Activated T-helper 1 cell treated with anti-CD3 and anti-CD28 coated beads, Interleukin-12 subunit alpha, Interleukin-12 subunit beta, Interleukin-2, Interleukin-4 antibody, amounts not matched to agents 30 ng/mL and 10 ng/mL and 1 ng/mL, durations not matched to agents 14 hours and 24 hours and 36 hours (primary cell): ENCODE data around the gene FYN. TPM values are rescaled to one million over a fixed set of nuclear protein-coding genes. Genes with fewer than 3 reads are reported as not detected.

ENCODE experiments used
- DNase-seq: peaks from one replicate; pipeline ENCODE4 v3.0.0; 2021; ENCODE audit warnings: low spot score
- H3K27ac Mint-ChIP-seq: one replicate; pipeline ENCODE4 v1.8.0; 2021; ENCODE audit warnings: mild to moderate bottlenecking, mixed read lengths
- H3K27me3 Mint-ChIP-seq: one replicate; pipeline ENCODE4 v1.8.0; 2022; ENCODE audit warnings: mild to moderate bottlenecking, moderate library complexity, mixed read lengths; ENCODE audit not compliant: insufficient read depth
- H3K36me3 Mint-ChIP-seq: one replicate; pipeline ENCODE4 v1.8.0; 2021; ENCODE audit warnings: low read depth, mixed read lengths
- H3K4me1 Mint-ChIP-seq: one replicate; pipeline ENCODE4 v1.8.0; 2021; ENCODE audit warnings: low read depth, mixed read lengths
- H3K4me3 Mint-ChIP-seq: one replicate; pipeline ENCODE4 v1.8.0; 2021; ENCODE audit warnings: mild to moderate bottlenecking, moderate library complexity, mixed read lengths
- H3K9me3 Mint-ChIP-seq: one replicate; pipeline ENCODE4 v1.8.0; 2021; ENCODE audit warnings: mixed read lengths
- intact Hi-C: fragments of 100-400 bp; cut with micrococcal nuclease; formaldehyde crosslinking; loops from one replicate; pipeline ENCODE4 v1.15.1; 2024
- total RNA-seq: library from RNA; stranded (reverse); gene quantifications from 2 replicates; pipeline ENCODE4 v1.2.3, GENCODE V29; 2022

FYN gene
- total RNA-seq, 1 donor from 2014 or later = 347 TPM

DNA sequence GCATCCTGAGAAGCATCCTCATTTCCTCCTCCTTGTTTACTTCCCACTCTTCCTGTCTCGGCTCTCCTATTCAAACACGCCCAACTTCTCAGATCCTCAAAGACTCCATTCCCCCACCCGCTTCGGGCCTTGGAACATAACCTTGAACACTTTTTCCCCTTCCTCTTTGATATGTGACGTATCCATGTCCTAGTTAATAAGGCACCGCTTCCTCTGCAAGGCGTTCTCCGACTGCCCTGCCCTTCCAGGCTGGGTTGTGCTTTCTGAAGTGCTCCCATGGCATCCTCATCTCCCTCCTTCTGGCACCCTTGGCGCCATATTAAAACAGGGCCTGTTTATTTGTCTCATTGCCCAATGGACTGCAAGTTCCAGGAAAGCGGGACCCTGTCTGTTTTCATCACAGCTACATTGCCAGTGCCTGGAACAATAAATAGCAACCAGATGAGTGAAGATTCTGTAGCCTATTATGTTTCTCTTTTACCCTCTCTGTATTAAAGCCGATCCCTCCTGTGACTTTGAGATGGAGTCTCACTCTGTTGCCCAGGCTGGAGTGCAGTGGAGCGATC lies 152.2 kb downstream of the FYN start:
- intact Hi-C loops = loop anchor here (2.0 kb wide), 1 partner anchor 150 kb away; no protein-coding TSS in a partner anchor
- no peaks in the 10 kb centered on the region for H3K27me3 Mint-ChIP-seq
- peaks cover 73% of the 10 kb centered on the region for H3K4me1 Mint-ChIP-seq
- peaks cover 54% of the 10 kb centered on the region for H3K36me3 Mint-ChIP-seq
- no peaks in the 10 kb centered on the region for H3K9me3 Mint-ChIP-seq
- no peak overlapping the region for H3K4me3 Mint-ChIP-seq
- peak overlapping the region; percentile 14 for H3K27ac Mint-ChIP-seq
- no peak for DNase-seq

- H3K36me3 Mint-ChIP-seq = peaks cover 59% of the 10 kb centered on the region
- intact Hi-C loops = no loop called here
- H3K4me1 Mint-ChIP-seq = peaks cover 73% of the 10 kb centered on the region
- H3K27me3 Mint-ChIP-seq = no peaks in the 10 kb centered on the region
- no peak for DNase-seq
- H3K4me3 Mint-ChIP-seq = no peak overlapping the region
- peak overlapping the region; percentile 5 for H3K27ac Mint-ChIP-seq
- H3K9me3 Mint-ChIP-seq = no peaks in the 10 kb centered on the region
Observed at GRCh38 chr6:111718990-111719389, 154.3 kb downstream of the FYN start.

GRCh38 chr6:111718326-111718725 lies 154.9 kb downstream of the FYN start:
- Mint-ChIP-seq H3K4me3 (no peak overlapping the region), H3K9me3 (no peaks in the 10 kb centered on the region), H3K27ac (no peak overlapping the region), H3K27me3 (no peaks in the 10 kb centered on the region), H3K36me3 (peaks cover 66% of the 10 kb centered on the region), H3K4me1 (peaks cover 79% of the 10 kb centered on the region)
- no peak for DNase-seq
- intact Hi-C loops = no loop called here

DNA sequence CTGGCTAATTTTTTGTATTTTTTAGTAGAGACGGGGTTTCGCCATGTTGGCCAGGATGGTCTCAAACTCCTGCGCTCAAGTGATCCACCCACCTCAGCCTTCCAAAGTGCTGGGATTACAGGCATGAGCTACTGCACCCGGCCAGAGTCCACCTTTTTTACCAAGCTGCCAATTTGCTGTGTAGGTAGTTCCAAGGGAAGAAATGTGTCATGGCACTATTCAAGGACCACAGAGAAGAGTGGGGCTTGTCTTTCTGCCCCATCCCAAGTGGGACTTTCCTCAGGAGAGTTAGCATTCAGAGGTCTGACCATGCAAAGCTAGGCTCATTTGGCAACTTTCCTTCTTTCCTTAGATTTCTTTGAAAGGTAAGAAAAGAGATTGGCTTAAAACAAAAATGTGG lies 155.6 kb downstream of the FYN start:
- Mint-ChIP-seq H3K27me3 (no peaks in the 10 kb centered on the region), H3K9me3 (no peaks in the 10 kb centered on the region), H3K36me3 (peaks cover 73% of the 10 kb centered on the region), H3K4me3 (no peak overlapping the region), H3K4me1 (peaks cover 84% of the 10 kb centered on the region), H3K27ac (peak overlapping the region; percentile 18)
- intact Hi-C loops = no loop called here
- DNase-seq = no peak

DNA sequence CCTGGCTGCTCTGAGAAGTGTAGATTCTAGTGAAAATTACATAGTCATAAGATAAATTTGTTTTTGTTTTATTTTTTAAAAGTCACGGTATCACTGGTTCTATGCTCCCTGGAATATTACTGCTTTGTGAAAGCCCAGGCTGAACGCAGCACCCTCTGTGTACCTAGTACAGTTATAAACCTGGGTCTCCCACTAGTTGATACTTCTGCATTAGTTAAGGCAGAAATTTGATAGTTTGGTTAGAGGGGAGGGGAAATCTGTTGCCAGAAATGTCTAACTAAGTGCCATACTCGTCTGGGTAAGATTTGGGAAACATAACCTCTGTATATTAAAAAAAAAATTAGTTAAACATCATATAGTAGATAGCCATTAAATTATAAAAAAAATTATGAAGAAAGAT lies 156.9 kb downstream of the FYN start:
- no peak for DNase-seq
- H3K27ac Mint-ChIP-seq = peak overlapping the region; percentile 81
- intact Hi-C loops = no loop called here
- peaks cover 75% of the 10 kb centered on the region for H3K36me3 Mint-ChIP-seq
- H3K4me1 Mint-ChIP-seq = peaks cover 84% of the 10 kb centered on the region
- H3K4me3 Mint-ChIP-seq = no peak overlapping the region
- no peaks in the 10 kb centered on the region for H3K27me3 Mint-ChIP-seq
- no peaks in the 10 kb centered on the region for H3K9me3 Mint-ChIP-seq

GRCh38 chr6:111715321-111715720 lies 157.9 kb downstream of the FYN start:
- no peaks in the 10 kb centered on the region for H3K9me3 Mint-ChIP-seq
- H3K4me1 Mint-ChIP-seq = peaks cover 85% of the 10 kb centered on the region
- intact Hi-C loops = loop anchor here (1.0 to 2.0 kb wide), 2 partner anchors 9 to 79 kb away; no protein-coding TSS in a partner anchor
- peak overlapping the region; percentile 96 for H3K27ac Mint-ChIP-seq
- peak; percentile 18 for DNase-seq
- H3K4me3 Mint-ChIP-seq = peak overlapping the region; percentile 55
- H3K36me3 Mint-ChIP-seq = peaks cover 71% of the 10 kb centered on the region
- no peaks in the 10 kb centered on the region for H3K27me3 Mint-ChIP-seq

GRCh38 chr6:111714416-111715270 lies 158.6 kb downstream of the FYN start:
- DNase-seq = no peak
- peak overlapping the region; percentile 96 for H3K27ac Mint-ChIP-seq
- H3K9me3 Mint-ChIP-seq = no peaks in the 10 kb centered on the region
- no peaks in the 10 kb centered on the region for H3K27me3 Mint-ChIP-seq
- peak overlapping the region; percentile 55 for H3K4me3 Mint-ChIP-seq
- peaks cover 85% of the 10 kb centered on the region for H3K4me1 Mint-ChIP-seq
- H3K36me3 Mint-ChIP-seq = peaks cover 69% of the 10 kb centered on the region
- intact Hi-C loops = loop anchor here (1.0 to 5.0 kb wide), 3 partner anchors 10 to 108 kb away; no protein-coding TSS in a partner anchor

- Mint-ChIP-seq H3K36me3 (peaks cover 67% of the 10 kb centered on the region), H3K27ac (peak overlapping the region; percentile 96), H3K9me3 (no peaks in the 10 kb centered on the region), H3K4me3 (no peak overlapping the region), H3K4me1 (peaks cover 87% of the 10 kb centered on the region), H3K27me3 (no peaks in the 10 kb centered on the region)
- no peak for DNase-seq
- intact Hi-C loops = loop anchor here (2.0 to 5.0 kb wide), 2 partner anchors 81 to 108 kb away; no protein-coding TSS in a partner anchor
Observed at GRCh38 chr6:111713811-111714210, 159.4 kb downstream of the FYN start.

GRCh38 chr6:111713236-111713635 lies 160.0 kb downstream of the FYN start:
- Mint-ChIP-seq H3K36me3 (peaks cover 66% of the 10 kb centered on the region), H3K4me1 (peaks cover 84% of the 10 kb centered on the region), H3K27ac (peak overlapping the region; percentile 29), H3K27me3 (no peaks in the 10 kb centered on the region), H3K9me3 (no peaks in the 10 kb centered on the region), H3K4me3 (no peak overlapping the region)
- intact Hi-C loops = loop anchor here (5.0 kb wide), 1 partner anchor 109 kb away; no protein-coding TSS in a partner anchor
- DNase-seq = no peak

DNA sequence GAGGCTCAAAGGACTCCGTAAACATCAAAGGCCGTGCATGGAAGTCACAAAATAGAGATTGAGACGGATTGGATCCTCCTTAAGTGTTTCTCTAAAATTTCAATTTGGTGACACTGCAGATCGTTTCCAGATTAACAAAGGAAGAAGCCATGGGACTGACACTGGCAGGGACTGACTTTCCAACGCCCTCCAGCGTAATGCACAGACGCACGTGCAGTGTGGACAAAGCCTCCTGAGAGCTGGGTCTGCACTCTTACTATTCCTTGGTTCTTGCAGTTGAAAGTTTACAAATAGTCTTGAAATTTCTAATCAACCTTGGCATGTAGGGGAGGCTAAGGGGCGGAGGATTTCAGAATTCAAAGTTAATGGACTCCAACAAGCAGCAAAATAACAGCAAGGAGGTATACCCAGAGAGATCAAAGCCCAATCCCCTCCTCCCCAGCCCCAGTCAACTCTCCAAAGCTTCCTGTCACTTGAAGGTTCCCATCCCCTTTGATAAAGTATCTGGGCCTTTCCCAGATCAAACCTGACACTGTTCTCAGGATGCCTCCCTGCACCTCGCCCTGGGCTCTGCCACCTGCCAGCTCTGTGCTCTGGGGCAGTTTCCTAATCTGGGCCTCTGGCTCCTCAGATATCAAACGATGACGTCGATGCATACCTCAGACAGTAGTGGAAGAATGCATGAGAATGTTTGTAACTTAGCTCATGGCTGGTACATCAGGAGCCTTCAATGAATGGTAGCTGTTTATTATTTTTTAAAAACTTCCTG lies 161.1 kb downstream of the FYN start:
- DNase-seq = no peak
- intact Hi-C loops = loop anchor here (2.0 to 5.0 kb wide), 4 partner anchors 39 to 451 kb away; no protein-coding TSS in a partner anchor
- Mint-ChIP-seq H3K4me1 (peaks cover 84% of the 10 kb centered on the region), H3K4me3 (no peak overlapping the region), H3K9me3 (no peaks in the 10 kb centered on the region), H3K27me3 (no peaks in the 10 kb centered on the region), H3K36me3 (peaks cover 72% of the 10 kb centered on the region), H3K27ac (peak overlapping the region; percentile 67)

- no peak overlapping the region for H3K4me3 Mint-ChIP-seq
- H3K36me3 Mint-ChIP-seq = peaks cover 76% of the 10 kb centered on the region
- no peak for DNase-seq
- peak overlapping the region; percentile 31 for H3K27ac Mint-ChIP-seq
- no peaks in the 10 kb centered on the region for H3K27me3 Mint-ChIP-seq
- no peaks in the 10 kb centered on the region for H3K9me3 Mint-ChIP-seq
- H3K4me1 Mint-ChIP-seq = peaks cover 83% of the 10 kb centered on the region
- intact Hi-C loops = loop anchor here (2.0 to 5.0 kb wide), 4 partner anchors 39 to 451 kb away; no protein-coding TSS in a partner anchor
Observed at GRCh38 chr6:111711476-111711875, 161.8 kb downstream of the FYN start.

DNA sequence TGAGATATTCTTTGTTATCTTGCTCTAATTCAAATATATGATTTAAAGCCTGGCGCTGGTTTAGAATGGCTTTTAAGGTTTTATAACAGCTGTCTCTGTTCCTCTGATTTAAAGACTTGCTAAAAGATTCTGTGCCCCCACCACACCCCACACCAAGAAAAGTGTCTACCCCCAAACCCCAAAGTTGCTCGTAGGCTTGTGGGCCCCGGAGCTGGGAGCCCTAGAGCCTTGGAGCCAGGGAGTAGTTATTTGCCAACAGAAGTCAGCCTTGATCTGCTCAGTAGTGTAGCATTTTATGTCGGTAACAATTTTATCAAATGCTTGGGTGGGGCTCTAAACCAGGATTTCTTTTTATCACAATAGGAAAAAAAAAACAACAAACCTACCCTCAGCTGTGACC lies 162.3 kb downstream of the FYN start:
- no peak overlapping the region for H3K4me3 Mint-ChIP-seq
- intact Hi-C loops = loop anchor here (1.0 to 5.0 kb wide), 10 partner anchors 40 to 452 kb away; partner anchors contain the start of gene FYN
- no peak for DNase-seq
- H3K4me1 Mint-ChIP-seq = peaks cover 77% of the 10 kb centered on the region
- H3K27me3 Mint-ChIP-seq = no peaks in the 10 kb centered on the region
- no peaks in the 10 kb centered on the region for H3K9me3 Mint-ChIP-seq
- H3K36me3 Mint-ChIP-seq = peaks cover 73% of the 10 kb centered on the region
- peak overlapping the region; percentile 61 for H3K27ac Mint-ChIP-seq
